Measurements from ENCODE around the gene HELB.

DNA sequence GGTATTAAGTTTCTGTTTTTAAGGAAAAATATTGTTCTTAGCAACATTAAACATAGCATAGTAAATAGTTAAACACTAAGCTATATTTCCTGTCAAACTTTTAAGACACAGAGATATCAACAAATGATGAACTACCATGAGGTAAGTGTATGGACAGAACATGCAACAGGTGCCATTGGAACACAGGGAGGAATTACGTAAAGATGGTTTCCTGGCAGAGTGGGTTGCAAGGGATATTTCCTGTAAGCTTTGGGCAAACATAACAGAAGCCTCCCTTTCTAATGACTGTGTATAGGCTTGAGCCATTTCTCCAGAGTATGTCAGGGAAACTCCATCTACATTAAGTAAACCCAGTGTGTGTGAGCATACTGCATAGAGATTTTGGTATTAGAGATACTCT lies 31.7 kb upstream of the HELB start:
- TF ChIP-seq TOX (CRISPR knock-in tag; IDR thresholded peaks at IDR 0.05; ENCODE audit: borderline replicate concordance) (no peak), ZNF8 (CRISPR knock-in tag; IDR thresholded peaks at IDR 0.05) (no peak)
- TF ChIP-seq, protein P1, sequence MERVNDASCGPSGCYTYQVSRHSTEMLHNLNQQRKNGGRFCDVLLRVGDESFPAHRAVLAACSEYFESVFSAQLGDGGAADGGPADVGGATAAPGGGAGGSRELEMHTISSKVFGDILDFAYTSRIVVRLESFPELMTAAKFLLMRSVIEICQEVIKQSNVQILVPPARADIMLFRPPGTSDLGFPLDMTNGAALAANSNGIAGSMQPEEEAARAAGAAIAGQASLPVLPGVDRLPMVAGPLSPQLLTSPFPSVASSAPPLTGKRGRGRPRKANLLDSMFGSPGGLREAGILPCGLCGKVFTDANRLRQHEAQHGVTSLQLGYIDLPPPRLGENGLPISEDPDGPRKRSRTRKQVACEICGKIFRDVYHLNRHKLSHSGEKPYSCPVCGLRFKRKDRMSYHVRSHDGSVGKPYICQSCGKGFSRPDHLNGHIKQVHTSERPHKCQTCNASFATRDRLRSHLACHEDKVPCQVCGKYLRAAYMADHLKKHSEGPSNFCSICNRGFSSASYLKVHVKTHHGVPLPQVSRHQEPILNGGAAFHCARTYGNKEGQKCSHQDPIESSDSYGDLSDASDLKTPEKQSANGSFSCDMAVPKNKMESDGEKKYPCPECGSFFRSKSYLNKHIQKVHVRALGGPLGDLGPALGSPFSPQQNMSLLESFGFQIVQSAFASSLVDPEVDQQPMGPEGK (CRISPR knock-in tag; IDR thresholded peaks at IDR 0.05; ENCODE audit: borderline replicate concordance) = no peak

Measured in SK-N-SH treated with all-trans-retinoic acid at 6 μM for 48 hours (cell line).